CD4-positive, alpha-beta T cell treated with Interleukin-10 for 1 hour (primary cell): Measurements from ENCODE around the gene HRH1.
"Not testable (repeated sequence)": the region's sequence is repeated elsewhere in the genome, so short reads cannot be mapped to it uniquely, and the experiment has no call there.

ENCODE experiments used
- DNase-seq: peaks from one replicate; pipeline ENCODE4 v3.0.0-alpha.2; 2020

HRH1 gene, protein sequence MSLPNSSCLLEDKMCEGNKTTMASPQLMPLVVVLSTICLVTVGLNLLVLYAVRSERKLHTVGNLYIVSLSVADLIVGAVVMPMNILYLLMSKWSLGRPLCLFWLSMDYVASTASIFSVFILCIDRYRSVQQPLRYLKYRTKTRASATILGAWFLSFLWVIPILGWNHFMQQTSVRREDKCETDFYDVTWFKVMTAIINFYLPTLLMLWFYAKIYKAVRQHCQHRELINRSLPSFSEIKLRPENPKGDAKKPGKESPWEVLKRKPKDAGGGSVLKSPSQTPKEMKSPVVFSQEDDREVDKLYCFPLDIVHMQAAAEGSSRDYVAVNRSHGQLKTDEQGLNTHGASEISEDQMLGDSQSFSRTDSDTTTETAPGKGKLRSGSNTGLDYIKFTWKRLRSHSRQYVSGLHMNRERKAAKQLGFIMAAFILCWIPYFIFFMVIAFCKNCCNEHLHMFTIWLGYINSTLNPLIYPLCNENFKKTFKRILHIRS

DNA sequence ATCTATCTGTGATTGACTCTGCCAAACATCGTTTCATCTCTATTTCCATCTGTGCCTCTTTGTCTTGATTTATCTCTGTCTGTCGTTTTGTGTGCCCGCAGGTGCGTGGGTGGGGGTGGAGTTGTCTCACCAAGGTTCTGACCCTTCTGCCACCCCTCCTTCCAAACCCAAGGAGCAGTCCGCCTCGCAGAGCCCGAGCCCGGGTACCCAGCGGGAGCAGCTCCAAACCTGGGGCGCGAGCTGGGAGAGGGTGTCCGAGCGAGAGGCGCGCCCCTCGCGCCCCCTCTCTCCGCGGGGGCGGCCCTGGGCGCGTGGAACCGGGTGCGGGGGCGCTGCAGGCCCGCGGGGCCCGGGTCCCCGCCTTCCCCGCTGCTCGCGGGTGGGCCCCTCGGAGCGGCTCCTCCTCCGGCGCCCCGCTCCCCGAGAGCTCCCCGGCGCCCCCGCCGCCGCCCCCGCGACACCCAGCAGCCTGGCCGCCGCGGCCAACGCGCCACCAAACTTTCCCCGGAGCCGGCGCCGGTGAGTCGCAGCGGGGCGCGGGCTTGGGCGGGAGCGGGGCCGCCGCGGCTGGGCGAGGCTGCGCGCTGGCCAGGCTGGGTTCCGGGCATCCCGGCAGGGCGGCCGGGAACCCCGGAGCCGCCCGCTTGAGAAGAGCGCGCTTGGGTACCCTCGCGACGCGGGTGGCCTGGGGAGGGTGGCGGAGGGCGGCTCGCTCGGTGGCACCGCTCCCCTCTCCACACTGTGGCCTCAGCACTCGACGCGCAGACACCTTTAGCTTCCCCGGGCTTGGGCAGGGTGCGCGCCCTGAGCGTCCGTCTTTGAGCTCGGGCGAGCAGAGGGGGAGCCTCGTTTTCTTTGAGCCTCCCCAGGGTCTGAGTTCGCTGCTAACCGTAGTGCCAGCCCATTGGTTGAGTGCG lies at the start of gene HRH1:
HRH1 (plus strand) TSS at position 458 of the 917 bp plus-strand sequence. CDS start 104,545 bp downstream, outside the sequence.
- DNase-seq = no peak

DNA sequence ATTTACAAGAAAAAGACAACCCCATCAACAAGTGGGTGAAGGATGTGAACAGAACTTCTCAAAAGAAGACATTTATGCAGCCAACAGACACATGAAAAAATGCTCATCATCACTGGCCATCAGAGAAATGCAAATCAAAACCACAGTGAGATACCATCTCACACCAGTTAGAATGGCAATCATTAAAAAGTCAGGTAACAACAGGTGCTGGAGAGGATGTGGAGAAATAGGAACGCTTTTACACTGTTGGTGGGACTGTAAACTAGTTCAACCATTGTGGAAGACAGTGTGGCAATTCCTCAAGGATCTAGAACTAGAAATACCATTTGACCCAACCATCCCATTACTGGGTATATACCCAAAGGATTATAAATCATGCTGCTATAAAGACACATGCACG lies 41.0 kb upstream of the HRH1 start:
- DNase-seq = not testable (repeated sequence)

DNA sequence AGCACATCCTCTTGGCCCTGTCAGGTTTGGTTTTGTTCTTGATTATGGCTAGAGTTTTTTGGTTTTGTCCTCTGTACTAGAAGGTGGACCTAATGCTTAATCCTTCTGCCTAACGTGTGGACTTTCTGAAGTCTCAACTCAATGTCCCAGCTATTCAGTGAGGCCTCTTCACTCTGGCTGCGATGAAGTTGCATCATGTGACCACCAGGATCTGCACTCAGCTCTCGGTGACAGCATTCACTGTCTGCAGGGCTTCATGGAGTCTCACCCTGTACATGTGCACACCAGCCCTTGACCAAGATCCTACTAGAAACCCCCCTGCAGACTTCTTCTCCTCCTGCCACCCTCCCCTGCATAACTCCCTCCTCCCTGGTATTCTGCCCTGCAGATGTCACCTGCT lies 38.7 kb upstream of the HRH1 start:
- no peak for DNase-seq

DNA sequence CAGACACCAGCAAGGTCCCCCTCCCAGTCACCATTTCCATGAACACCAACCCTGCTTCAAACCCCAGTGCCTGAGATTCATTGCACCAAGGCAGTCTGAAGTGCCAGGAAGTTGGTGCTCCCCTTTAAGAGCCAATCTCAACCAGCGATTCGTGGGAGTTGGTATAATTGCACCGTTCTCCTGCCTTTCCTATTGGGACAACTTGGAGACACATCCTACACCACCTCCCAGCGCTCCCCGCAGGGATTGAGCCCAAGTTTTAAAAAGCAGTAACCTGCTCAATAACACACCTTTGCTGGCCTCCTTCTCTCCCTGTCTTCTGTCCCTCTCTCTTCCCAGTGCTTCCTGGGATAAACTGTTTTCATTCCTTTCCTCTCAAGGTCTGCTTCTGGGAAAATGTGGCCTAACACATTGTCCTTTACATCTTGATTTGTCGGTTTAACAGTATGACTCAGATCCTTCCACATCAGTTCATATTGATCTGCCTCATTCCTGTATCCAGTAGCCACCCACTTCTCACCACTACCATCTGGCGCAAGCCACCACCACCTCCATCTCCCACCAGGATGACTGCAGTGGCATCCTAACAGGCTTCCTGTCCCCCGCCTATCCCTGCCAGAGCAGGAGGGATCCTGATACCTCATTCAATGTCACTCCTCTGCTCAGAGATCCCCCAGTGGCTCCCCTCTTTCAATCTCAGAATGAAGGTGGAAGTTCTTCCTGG lies 37.8 kb upstream of the HRH1 start:
- DNase-seq = no peak

DNA sequence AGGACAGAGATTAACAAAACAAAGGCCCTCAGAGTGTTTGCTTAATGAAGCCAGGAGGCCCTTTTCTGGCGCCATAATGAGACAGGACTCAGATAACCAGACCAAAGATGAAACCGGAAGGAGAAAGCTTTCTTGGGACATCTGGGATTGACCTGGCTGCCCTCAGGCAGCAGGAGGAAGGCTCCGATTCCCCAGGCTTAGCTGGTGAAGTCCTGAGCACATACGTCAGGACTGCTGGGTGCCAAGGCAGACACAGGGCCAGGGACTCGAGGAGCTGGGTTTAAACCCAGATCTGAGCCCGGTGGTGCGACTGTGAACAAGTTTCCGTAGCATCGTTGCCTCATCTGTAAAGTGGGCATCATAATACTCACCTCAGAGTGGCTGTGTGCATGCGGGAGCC lies 36.7 kb upstream of the HRH1 start:
- DNase-seq = no peak

DNA sequence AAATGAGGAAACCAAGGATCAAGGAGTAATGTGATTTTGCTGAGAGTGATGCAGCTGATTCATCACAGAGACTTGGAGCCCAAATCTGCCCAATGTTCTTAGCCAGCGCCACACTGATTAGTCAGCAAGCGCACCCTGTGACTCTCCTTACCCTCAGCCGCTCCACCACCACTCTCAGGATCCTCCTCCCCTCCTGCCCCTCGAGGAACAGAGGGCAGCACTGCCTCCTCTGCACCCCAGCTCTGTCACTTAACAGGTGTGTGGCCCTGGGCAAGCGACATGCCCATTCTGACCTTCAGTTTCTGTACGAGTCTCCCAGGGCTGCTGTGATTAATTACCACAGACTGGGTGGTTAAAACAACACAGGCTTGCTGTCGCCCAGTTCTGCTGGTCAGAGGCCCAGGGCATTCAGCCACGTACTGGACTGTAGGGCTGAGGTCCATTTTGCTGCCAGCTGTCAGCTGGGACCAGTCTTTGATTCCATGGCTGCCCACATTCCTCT lies 36.1 kb upstream of the HRH1 start:
- no peak for DNase-seq

DNA sequence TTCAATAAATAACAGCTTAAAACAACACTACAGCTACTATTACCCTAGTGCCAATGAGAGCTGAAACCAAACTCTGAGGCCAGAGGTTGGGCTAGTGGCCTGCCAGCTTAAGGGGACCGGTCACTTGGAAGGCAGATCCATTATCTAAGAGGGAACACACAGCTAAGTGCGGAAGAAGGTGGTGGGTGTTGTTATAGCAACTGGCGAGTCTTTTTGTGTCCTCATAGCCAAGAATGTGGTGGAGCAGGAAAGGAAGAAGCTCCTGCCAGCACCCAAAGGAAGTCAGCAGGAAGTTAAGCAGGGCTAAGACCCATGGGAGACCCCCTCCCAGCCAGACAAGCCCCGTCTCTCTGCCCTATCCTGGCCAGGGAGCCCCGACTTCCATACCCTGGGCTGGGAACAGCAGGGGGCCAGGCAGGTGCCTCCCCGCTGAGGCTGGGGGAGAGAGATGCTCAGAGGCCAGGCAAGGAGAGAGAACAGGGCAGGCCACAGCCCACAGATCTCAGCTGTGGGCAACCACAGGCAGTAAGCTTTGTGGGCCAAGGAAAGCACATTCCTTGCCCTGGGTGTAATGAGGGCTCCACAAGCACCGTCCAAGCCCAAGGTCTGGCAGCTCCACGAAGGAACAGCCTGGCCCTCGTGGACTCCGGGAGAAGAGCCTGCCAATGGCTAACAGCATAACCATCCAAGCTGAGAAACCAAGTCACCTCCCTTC lies 34.0 kb upstream of the HRH1 start:
- DNase-seq = no peak

DNA sequence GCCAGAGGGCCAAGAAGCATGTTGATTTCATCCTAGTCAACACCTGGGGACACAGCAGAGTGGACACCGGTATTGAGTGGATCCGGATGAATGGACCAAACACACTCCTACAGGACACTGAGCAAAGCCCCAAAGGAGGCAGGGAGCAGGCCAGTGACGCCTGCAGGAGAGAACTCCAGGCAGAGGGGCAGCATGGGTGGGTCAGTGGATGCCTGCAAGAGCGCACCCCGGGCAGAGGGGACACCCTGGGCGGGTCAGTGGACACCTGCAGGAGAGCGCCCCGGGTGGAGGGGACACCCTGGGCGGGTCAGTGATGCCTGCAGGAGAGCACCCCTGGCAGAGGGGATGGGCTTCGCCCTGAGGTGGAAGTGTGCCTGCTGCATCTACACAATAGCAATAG lies 27.6 kb upstream of the HRH1 start:
- DNase-seq = no peak

DNA sequence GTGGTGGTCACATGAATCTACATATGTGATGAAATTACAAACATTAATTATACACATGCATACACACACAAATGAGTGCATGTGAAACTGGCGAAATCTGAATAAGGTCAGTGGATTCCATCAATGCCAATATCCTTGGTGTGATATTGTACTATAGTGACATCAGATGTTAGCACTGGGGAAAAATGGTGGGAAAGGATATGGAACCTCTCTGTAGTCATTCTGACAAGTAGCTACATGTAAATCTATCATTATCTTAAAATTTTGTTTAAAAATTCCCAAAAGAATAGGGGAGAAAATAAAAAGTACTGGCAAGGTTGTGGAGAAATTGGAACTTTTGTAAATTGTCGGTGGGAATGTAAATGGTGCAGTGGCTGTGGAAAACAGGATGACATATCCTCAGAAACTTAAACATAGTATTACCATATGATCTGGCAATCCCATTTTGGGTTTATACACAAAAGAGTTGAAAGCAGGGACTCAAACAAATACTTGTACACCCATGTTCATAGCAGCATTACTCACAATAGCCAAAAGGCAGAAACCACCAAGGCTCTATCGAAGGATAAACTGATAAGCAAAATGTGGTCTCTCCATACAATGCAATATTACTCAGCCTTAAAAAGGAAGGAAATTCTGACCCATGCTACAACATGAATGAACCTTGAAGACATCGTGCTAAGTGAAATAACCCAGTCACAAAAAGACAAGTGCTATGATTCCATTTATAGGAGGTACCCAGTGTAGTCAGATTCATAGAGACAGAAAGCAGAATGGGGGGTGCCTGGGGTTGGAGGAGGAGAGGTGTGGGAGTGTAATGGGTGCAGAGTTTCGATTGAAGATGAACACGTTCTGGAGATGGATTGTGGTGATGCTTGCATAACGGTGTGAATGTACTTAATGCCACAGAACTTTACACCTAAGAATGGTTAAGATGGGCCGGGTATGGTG lies 25.3 kb upstream of the HRH1 start:
- DNase-seq = no peak

DNA sequence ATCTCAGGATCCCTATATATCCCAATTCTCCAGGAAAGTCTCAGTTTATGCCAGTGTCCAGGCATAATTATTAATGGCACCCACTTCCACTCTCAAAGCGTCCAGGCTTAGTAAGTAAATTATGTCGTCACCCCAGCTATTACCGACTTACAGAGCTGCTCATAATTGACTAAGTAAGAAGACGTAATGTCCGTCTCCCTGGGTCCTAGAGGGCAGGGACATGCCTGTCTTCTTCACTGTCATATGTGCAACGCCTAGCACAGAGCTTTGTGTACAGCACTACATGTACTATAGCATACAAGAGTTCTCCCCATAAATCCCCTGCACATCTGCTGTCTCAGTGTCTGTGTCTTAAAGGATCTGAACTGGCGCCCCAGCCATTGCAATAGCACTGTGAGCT lies 23.9 kb upstream of the HRH1 start:
- DNase-seq = no peak

DNA sequence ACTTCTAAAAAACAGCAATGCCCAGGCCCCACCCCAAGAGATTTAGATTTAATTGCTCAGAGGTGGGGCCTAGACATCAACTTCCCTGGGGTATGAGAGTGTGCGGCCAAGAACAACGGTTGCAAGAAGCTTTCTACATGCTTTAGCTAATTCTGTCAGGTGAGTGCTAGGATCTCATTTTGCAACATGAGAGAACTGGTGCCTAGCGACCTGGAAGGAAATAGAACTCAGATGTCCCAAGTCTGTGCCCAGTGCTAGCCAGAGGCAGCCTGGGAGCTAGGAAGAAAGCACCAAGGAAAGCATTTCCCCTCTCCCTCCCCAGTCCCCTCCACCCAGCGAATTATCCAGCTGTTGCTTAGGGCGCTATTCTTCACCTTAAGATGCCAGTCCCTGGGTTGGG lies 22.9 kb upstream of the HRH1 start:
- no peak for DNase-seq

DNA sequence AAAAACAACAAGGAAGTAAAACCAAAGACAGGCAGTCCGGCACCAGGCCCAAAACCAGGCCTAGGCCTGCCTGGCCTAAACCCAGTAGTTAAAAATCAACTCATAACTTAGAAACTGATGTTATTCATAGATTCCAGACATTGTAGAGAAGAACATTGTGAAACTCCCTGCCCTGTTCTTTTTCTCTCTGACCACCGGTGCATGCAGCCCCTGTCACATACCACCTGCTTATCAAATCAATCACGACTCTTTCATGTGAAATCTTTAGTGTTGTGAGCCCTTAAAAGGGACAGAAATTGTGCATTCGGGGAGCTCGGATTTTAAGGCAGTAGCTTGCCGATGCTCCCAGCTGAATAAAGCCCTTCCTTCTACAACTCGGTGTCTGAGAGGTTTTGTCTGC lies 22.4 kb upstream of the HRH1 start:
- DNase-seq = not testable (repeated sequence)

DNA sequence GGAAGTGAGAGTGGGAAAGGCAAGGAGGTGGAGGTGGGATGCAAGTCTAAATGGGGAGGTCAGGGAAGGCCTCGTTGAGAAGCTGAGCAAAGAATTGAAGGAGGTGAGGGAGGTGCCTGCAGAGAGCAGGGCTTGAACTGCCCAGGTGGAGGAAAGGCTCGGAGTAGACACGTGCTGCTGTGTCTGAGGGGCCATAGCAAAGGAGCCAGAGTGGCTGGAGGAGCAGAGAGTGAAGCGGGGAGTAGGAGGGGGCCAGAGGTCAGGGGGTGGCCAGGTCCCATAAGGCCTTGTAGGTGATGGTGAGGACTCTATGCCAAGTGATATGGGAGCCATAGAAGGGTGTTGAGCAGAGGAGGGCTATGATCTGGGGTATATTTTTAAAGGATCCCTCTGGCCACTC lies 21.4 kb upstream of the HRH1 start:
- no peak for DNase-seq

DNA sequence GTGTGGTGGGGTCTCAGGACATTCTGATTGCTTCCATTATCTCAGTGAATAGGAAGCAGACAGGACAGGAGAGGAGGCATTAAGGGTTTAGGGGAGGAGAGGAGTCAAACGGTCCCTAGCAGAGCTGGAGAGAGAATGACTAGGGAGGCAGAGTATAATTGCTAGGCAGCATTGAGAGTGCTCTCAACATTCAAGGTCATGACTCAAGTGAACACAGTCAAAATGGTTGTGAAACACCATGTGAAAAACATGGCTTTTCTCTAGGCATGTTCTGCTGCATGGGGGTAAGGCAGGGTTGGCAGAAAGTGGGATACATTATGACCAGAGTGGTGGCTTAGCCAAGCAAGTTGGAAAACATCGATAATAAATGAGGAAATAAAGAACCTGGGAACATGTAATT lies 19.5 kb upstream of the HRH1 start:
- DNase-seq = no peak

DNA sequence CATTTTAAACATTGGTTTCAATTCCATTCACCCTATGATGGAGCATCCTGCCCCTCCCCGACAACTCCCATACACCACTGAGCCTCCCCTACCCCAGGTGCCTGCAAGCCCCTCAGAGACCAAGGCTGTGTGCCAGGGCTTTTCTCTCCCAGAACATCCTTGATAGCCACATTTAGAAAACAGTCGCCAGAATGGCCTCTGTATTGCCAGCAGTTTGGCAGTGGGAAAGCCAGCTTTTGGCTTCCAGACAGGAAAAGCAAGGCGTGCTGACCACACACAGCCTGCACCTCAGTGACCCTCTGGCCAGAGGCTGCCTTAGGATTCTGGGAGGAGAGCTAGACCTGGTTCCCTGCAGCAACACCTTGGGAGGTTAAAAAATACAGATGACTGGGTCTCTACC lies 18.2 kb upstream of the HRH1 start:
- DNase-seq = no peak

DNA sequence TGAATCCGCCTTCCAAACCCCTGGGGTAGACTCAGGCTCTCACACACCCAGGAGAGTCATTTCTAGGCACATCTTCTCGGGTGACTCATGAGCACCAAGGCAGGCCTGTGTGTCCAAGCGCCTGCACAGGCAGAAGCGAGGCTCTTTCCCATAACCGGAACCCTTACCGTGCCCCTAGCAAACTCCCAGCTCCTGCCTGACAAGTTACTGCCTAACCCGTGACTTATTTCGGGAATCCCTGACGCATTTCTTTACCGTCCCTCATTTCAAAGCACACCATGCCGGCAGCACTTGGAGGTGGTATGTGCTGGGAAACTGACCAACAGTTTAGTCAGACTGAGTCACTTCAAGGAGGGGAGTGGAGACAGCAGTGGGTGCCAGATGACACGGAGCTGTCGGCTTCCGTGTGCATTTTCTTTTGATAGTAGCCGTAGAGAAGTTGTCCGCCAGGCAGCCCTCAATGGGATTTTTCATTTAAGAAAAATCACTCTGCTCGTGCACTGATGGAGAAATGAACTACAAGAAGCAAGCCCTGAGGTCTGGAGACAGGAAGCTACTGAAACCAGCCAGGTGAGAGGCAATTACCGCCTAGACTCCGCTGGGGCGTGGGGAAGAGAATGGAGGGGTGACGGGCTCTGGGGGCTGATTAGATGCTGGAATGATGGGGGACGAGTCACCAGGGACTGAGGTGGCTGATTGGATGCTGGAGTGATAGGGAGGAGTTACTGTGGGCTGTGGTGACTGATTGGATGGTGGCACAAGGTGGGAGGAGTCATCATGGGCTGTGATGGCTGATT lies 17.3 kb upstream of the HRH1 start:
- no peak for DNase-seq

DNA sequence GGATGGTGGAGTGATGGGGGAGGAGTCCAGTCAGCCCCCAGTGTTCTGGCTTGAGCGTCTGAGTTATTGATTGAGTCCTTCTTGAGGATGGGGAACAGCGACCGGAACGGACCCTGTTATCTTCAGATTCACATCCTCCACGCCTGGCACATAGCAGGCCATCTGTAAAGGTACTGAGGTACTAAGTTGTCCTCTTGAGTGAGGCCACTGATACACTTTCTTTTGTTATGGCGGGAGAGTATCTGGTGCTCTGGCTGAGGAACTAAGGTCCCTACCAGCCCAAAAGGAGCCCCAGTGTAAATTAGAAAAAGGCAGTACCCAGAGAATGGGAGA lies 16.7 kb upstream of the HRH1 start:
- DNase-seq = no peak

DNA sequence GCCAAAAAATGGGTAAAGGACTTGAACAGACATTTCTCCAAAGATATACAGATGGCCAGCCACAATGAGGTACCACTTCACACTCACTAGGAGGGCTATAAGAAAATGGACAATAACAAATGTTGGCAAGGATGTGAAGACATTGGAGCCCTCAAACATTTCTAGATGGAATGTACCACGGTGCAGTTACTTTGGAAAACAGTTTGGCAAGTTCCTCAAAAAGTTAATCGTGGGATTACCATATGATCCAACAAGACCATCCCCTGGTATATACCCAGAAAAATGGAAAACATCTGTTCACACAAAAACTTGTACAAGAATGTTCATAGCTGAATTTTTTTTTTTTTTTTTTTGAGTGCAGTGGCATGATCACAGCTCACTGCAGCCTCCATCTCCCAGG lies 15.9 kb upstream of the HRH1 start:
- DNase-seq = no peak

DNA sequence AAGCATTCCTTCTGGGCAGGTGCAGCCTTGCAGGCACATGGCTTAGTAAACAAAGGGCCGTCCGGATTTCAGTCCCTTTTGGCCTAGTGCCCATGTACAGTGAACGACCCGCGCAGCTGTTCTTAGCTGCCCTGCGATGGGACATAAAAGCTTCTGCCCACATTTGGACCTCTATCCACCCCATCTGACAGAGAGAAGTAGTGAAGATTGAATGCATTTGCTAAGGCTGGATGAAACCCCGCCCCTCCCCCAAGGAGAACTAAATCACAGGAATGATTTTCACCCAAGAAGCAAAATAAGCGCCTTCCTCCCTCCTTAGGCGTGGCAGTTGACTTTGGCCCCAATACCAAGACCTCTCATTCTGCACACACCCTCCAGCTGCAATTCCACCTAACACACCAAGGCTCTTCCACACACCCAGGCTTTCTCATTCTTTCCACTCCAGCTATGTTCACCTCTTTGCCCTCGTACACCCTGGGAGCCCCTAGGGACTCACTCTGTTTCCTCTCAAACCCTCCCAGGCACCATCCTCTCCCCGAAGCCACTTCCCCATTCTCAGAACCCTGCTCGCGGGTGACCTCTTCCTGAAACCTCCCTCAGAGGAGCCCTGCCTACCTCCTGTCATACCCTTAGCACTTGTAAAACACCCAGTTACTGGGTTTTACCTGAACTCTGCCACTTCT lies 14.1 kb upstream of the HRH1 start:
- peak; percentile 8 for DNase-seq

DNA sequence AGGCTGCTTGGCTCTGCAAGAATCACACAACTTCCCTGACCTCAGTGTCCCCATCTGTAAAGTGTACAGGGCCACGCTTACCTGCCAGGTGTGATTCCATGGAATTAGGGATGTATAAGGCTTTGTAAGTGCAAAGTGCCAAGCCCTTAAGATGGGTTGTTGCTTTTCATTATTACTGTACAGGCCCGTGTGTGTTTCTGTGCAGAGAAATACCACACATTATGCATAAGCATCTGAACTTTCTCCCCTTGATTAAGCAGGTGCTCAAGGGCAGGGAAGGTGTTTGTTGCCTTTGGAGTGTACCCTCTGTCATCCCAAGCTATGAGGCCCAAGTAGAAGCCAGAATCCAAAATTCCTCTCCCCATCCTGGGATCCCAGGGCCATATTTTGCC lies 13.6 kb upstream of the HRH1 start:
- DNase-seq = no peak
